Cardiac ventricle fibroblast (primary cell): Measurements from ENCODE around the gene EMC6. TPM values are rescaled to one million over a fixed set of nuclear protein-coding genes. Genes with fewer than 3 reads are reported as not detected.

ENCODE experiments used
- total RNA-seq: library from RNA; depleted of rRNA; stranded (reverse); fragments of >200 nt; gene quantifications from 2 replicates; pipeline ENCODE4 v1.2.3, GENCODE V29; 2015

The EMC6 gene
- total RNA-seq = 4.7 and 8.5 TPM in 2 replicates

DNA sequence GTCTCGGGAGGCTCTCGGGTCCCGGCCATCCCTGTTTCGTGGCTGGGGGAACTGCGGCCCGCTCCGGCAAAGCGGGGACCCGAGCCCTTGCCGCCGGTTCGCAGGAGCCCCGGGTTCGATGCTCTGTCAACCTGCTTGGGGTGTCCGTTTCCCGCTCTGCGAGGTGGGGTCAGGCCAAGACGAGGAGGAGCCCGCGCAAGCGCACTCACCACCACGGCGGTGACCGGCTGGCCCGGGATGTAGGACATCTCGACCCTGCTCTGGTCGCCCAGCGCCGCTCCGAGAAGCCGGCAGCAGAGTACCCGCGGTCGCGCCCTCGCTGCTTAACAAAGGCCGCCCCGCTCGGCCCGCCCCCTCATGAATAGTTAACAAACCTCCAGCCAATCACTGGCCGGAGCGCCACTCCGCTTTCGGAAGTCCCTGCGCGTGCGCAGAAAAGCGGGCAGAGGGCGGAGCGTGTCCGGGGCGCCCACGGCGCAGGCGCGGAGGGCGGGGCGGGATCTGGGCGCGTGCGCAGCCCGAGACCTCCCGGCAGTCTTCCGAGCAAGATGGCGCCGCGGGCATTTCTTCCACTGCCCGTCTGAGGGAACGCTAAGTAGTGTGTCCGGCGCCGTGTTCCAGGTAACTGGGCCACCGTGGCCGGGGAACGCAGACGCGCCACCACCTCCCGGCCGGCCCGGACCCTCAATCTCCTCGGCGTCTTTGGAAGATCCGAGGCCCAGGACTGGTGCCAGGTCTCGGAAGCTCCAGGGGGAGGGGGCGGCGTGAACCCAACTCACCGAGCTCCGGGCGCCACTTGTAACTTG is at the start of gene EMC6, which contains the start of gene TAX1BP3:
EMC6 (plus strand) TSS at position 534 of the 806 bp plus-strand sequence. CDS start 335 bp downstream, outside the sequence.
TAX1BP3 (minus strand) TSS at position 300 of the 806 bp plus-strand sequence; CDS start at position 248, 52 bp downstream.

GRCh38 chr17:3636154-3636907 is 32.3 kb upstream of the EMC6 start, which contains the start of the genes CTNS and SHPK:
Gene CTNS, plus strand, starts transcription at chr17:3636760. Its CDS starts 3,447 bp downstream, at chr17:3640207.
Gene SHPK, minus strand, starts transcription at chr17:3636250. Its CDS starts 31 bp downstream, at chr17:3636219.

DNA sequence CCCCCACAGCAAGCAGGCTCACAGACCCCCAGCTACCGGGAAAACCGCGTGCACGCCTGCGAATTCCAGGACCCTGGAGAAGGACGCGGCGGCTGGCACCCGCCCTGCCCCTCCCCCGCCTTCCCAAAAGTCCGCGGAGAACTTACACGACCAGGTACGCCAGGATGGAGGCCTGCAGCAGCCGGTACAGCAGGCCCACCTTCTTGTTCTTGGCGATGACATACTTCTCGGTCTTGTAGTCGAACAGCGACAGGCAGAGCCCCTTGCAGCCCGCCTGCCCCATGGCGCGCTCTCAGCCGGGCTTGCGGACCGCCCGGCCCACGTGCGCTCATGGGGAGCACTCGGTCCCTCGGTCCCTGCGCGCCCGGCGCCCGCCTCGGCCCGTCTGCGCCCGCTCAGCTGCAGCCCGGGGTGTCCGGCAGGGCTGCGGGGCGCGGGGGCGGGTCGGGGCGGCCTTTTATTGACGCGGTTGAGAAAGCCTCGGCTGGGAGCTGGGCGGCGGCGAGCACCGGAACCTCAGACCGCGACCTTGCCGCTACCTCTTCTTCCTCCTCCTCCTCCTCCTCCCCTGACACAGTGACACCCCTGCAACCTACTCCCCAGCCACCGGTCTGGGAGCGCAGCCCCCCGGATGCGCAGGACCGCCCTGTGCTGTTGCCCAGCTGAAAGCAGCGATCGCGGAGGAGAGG is 27.3 kb downstream of the EMC6 start, which contains the start of gene P2RX5:
P2RX5 (minus strand) TSS at position 433 of the 689 bp plus-strand sequence; CDS start at position 283, 150 bp downstream.

Other genes starting within 250 kb of the EMC6 start
- not detected in 2 replicates for gene OR1E2, start 235.0 kb upstream of the EMC6 start, total RNA-seq
- 0.56 TPM in 1 of 2 replicates, not detected in the other for gene SPATA22, start 197.0 kb upstream of the EMC6 start, total RNA-seq
- 7.0 and 7.8 TPM in 2 replicates for gene ASPA, start 192.8 kb upstream of the EMC6 start, total RNA-seq
- gene TRPV3, start 111.0 kb upstream of the EMC6 start, total RNA-seq = 1.0 and 4.7 TPM in 2 replicates
- gene TRPV1, start 59.4 kb upstream of the EMC6 start, total RNA-seq = 1.5 and 2.3 TPM in 2 replicates
- gene SHPK, start 32.6 kb upstream of the EMC6 start, total RNA-seq = 8.3 and 10.7 TPM in 2 replicates
- 13.9 and 23.1 TPM in 2 replicates for gene CTNS, start 32.1 kb upstream of the EMC6 start, total RNA-seq
- gene TAX1BP3, start 234 bp upstream of the EMC6 start, total RNA-seq = 169 and 191 TPM in 2 replicates
- gene P2RX5, start 27.3 kb downstream of the EMC6 start, total RNA-seq = 0.20 and 1.2 TPM in 2 replicates
- gene HASPIN, start 55.1 kb downstream of the EMC6 start, total RNA-seq = 0.31 and 1.6 TPM in 2 replicates
- 5.7 and 13.4 TPM in 2 replicates for gene ITGAE, start 132.4 kb downstream of the EMC6 start, total RNA-seq
- 12.6 and 15.4 TPM in 2 replicates for gene NCBP3, start 177.4 kb downstream of the EMC6 start, total RNA-seq
- gene CAMKK1, start 224.2 kb downstream of the EMC6 start, total RNA-seq = 3.3 and 3.5 TPM in 2 replicates
- not detected in 2 replicates for gene P2RX1, start 247.7 kb downstream of the EMC6 start, total RNA-seq